Stimulated activated naive B cell treated with anti-CD40 and anti-IgM and Interleukin-4, amounts not matched to agents 10 μg/mL and 1 μg/mL and 100 μg/mL, for 72 hours (primary cell): ENCODE measurements around the gene PKN1.

Experiments
- ATAC-seq, 2 donors: fragments of 150-1000 bp; cut with Tn5 transposase; replicated peaks; 2 replicates each; pipeline ENCODE4 v1.10.0; 2021; ENCODE audit warnings: moderate library complexity in 1 of 2
- DNase-seq: peaks from one replicate; pipeline ENCODE4 v3.0.0; 2021
- H3K27ac Mint-ChIP-seq: one replicate; pipeline ENCODE4 v1.8.0; 2022; ENCODE audit warnings: mild to moderate bottlenecking, mixed read lengths
- H3K27me3 Mint-ChIP-seq, 2 donors: one replicate each; pipeline ENCODE4 v1.8.0; 2022; ENCODE audit warnings: mixed read lengths in 2 of 2
- H3K36me3 Mint-ChIP-seq, 2 donors: one replicate each; pipeline ENCODE4 v1.8.0; 2022; ENCODE audit warnings: mixed read lengths in 2 of 2, mild to moderate bottlenecking in 1 of 2
- H3K4me1 Mint-ChIP-seq, 2 donors: one replicate each; pipeline ENCODE4 v1.8.0; 2022; ENCODE audit warnings: mixed read lengths in 2 of 2, mild to moderate bottlenecking in 1 of 2
- H3K4me3 Mint-ChIP-seq, 2 donors: one replicate each; pipeline ENCODE4 v1.8.0; 2022; ENCODE audit warnings: mild to moderate bottlenecking in 2 of 2, mixed read lengths in 2 of 2, moderate library complexity in 1 of 2
- H3K9me3 Mint-ChIP-seq, 2 donors: one replicate each; pipeline ENCODE4 v1.8.0; 2022; ENCODE audit warnings: mixed read lengths in 2 of 2, mild to moderate bottlenecking in 1 of 2

The PKN1 gene

DNA sequence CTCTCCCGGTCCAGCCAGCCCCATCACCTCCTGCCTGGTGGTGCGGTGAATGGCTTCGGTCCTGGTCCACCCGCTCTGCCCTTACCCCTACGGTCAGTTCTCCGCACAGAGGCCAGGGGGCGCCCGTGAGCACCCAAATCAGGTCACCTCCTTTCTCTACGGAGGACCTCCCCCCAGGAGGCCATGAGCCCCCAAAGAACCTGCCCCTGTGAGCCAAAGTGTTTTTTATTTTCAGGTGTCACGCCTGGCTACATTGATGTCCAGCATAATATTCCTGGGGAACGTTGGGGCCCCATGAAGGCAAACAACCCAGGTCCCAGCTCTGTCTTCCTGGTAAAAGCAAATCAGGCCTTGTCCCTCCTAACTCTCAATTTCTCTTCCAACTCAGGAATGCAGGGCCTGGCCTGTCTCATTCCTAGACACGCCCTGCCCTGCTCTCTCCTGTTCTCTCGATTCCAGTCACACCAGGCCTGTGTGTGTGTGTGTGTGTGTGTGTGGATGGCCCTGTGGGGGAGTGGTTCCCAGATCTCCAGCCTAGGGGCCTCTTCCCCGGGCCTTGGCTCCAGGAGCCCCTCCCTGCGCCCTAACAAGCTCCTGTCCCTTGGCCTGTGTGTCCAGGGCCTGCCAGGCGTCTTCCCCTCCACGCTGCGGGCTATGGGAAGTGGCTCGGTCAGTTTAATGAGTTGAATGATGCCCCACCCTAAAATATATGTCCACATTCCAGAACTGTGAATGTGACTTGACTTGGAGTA is 72.6 kb downstream of the PKN1 start:
- DNase-seq (peak; percentile 52), ATAC-seq (peak; percentile 83 to 86)
- peak overlapping the region in 1 of 2 donors; percentile 45 for H3K4me3 Mint-ChIP-seq
- no peaks in the 10 kb centered on the region for H3K9me3 Mint-ChIP-seq
- no peak overlapping the region for H3K27ac Mint-ChIP-seq
- peaks cover 6 to 7% of the 10 kb centered on the region in 2 donors for H3K4me1 Mint-ChIP-seq
- peaks cover 6 to 13% of the 10 kb centered on the region in 2 donors for H3K27me3 Mint-ChIP-seq
- no peaks in the 10 kb centered on the region for H3K36me3 Mint-ChIP-seq

DNA sequence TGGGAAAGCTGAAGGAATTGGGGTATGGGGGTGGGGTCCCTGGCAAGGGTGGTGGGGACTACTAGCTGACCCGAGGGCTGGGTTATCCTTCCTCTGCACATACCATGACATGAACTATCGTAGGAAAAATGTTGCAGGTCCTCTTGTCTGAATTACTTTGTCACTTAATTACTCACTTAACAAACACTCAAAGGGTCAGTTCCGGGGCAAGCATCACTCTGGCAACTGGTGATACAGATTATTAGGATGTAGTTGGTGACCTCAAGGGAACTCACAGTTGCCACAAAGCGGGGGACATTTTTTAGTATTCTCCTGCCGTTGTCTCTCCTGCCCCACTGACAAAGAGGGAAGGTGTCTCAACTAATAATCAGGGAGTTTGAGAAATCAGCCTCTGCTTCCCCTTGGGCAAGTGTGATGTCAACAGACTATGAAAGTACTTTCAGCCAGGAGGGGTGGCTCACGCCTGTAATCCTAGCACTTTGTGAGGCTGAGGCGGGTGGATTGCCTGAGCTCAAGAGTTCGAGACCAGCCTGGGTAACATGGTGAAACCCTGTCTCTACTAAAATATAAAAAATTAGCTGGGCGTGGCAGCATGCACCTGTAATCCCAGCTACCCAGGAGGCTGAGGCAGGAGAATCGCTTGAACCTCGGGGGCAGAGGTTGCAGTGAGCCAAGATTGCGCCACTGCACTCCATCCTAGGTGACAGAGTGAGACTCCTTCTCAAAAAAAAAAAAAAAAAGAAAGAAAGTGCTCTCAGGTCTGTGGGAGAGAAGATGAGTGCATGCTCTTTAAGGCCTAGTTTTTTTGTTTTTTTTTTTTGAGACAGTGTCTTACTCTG is 74.8 kb downstream of the PKN1 start:
- DNase-seq, result no peak
- Mint-ChIP-seq H3K36me3 (peaks cover 0 to 3% of the 10 kb centered on the region in 2 donors), H3K4me1 (peaks cover 6 to 7% of the 10 kb centered on the region in 2 donors), H3K27ac (no peak overlapping the region), H3K4me3 (no peak overlapping the region), H3K27me3 (peaks cover 6 to 13% of the 10 kb centered on the region in 2 donors), H3K9me3 (no peaks in the 10 kb centered on the region)
- ATAC-seq, result no peak

DNA sequence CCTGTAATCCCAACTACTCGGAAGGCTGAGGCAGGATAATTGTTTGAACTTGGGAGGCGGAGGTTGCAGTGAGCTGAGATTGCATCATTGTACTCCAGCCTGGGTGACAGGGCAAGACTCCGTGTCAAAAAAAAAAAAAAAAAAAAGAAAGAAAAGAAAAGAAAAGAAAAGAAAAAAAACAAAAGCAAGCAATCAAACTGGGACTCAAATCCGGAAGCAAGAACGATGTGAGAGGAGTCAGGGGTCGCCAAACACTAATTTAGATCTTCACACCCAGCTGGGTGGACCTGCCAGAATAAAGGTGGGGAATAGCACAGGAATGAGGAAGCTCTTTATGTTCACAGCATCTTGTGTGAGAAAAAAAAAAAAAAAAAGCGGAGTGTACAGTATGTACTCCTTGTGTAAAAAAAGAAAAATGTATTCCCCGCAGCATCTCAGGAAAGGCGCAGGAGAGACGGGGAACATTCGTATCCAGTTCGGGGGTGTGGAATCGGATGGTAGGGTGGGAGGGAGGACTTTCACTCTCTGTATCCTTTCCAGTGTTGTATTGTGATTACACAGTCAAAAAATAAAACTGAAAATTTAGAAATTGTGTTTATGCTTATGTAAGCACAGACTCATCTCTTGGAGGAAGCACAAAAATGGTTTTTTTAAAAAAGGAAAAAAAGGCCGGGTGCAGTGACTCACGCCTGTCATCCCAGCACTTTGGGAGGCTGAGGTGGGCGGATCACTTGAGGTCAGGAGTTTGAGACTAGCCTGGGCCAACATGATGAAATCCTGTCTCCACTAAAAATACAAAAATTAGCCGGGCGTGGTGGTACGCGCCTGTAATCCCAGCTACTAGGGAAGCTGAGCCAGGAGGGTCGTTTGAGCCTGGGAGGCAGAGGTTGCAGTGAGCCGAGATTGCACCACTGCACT is 77.5 kb downstream of the PKN1 start:
- no peak for DNase-seq
- no peak for ATAC-seq
- Mint-ChIP-seq H3K4me3 (no peak overlapping the region), H3K36me3 (peaks cover 13 to 24% of the 10 kb centered on the region in 2 donors), H3K27me3 (no peaks in the 10 kb centered on the region), H3K27ac (peak overlapping the region; percentile 67), H3K4me1 (peaks cover 15 to 28% of the 10 kb centered on the region in 2 donors), H3K9me3 (no peaks in the 10 kb centered on the region)

DNA sequence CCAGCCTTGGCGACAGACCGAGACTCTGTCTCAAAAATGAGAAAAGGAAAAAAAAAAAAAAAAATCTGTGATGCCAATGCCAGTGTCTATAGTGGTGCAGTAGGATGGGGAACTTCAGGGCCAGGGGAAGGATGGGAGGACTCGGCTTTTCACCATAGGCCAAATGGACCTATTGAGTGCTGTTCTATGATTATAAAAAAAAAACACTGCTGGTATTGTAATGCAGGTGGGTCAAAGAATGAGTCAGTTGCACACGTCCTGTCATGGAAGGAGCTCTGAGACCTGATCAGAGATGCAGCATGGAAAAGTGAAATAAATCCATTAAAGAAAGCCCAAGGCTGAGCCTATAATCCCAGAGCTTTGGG is 78.1 kb downstream of the PKN1 start:
- Mint-ChIP-seq H3K27ac (no peak overlapping the region), H3K27me3 (no peaks in the 10 kb centered on the region), H3K36me3 (peaks cover 19 to 30% of the 10 kb centered on the region in 2 donors), H3K9me3 (no peaks in the 10 kb centered on the region), H3K4me1 (peaks cover 19 to 33% of the 10 kb centered on the region in 2 donors), H3K4me3 (no peak overlapping the region)
- no peak for ATAC-seq
- no peak for DNase-seq

DNA sequence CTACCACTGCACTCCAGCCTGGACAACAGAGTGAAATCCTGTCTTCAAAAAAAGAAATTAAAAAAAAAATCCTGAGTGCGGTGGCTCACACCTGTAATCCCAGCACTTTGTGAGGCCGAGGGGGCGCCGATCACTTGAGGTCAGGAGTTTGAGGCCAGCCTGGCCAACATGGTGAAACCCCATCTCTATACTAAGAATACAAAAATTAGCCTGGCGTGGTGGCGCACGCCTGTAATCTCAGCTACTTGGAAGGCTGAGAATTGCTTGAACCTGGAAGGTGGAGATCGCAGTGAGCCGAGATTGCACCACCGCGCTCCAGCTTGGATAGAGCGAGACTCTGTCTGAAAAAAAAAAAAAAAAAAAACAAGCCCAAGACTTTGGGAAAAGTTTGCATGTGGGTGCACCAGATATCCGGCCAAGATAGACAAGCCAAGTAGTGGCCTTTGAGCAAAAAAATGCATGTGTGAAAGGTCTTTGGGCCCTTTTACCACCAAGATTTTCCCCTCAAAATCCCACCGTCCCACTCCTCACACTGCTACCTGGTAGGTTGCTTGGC is 79.4 kb downstream of the PKN1 start:
- Mint-ChIP-seq H3K36me3 (peaks cover 26 to 41% of the 10 kb centered on the region in 2 donors), H3K4me1 (peaks cover 26 to 43% of the 10 kb centered on the region in 2 donors), H3K27ac (no peak overlapping the region), H3K4me3 (no peak overlapping the region), H3K9me3 (no peaks in the 10 kb centered on the region), H3K27me3 (no peaks in the 10 kb centered on the region)
- ATAC-seq (no peak), DNase-seq (no peak)

DNA sequence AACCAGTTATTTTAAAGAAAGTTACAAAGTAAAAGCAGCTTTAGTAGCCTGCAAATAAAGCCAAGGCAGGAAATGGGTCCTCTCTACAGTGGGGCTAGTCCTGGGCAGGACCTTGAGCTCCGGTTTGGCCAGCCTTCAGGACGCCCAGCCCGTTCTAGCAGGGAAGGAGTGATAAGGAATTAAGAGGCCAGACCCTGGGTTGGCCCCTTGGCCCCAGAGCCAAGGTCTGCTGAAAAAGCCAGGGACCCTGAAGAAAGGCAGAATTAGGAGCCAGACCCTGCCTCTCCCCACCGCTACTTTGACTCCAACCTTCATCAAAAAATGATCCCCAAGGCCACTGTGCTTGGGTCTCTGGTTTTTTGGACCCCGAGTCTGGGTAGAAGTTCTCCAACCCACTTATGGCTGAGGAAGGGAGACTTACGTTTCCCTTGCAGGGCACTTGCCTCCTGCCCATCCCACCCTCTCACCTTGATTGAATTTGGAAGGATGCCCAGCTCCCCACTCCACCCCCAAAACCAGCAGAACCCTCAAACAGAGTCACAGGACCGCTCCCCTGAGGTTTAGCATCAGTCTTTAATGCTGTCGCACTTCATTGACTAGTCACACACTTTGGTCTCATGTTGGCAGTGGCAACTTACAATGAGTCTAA is 81.2 kb downstream of the PKN1 start:
- H3K27ac Mint-ChIP-seq, result peak overlapping the region; percentile 81
- no peaks in the 10 kb centered on the region for H3K27me3 Mint-ChIP-seq
- H3K4me3 Mint-ChIP-seq, result peak overlapping the region; percentile 5 to 49
- ATAC-seq (no peak), DNase-seq (no peak)
- peaks cover 27 to 52% of the 10 kb centered on the region in 2 donors for H3K4me1 Mint-ChIP-seq
- H3K9me3 Mint-ChIP-seq, result no peaks in the 10 kb centered on the region
- H3K36me3 Mint-ChIP-seq, result peaks cover 30 to 45% of the 10 kb centered on the region in 2 donors

DNA sequence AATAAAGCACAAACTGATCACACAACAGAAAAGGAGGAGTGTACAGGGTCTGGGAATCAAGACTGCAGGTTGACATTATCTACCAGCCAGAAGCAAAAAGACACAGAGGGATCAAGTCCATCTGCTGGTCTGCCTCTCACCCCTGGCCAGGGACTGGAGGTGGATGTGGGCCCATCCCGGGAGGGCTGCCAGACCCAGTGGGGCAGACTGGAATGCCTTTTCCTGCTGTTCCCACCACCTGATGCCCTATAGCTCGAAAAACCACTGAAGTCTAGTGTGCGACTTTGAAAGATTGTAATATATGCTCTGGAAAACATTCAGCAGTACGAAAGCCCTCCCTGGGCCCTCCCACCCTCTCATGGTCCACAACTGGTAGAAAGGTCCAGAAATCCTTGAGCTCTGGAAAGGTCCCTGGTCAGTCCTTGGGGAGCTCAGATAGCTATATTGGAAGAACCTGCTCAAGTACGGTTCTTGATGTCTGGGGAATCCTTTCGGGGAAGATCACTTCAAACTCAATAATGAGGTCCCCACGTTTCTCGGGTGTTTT is 82.5 kb downstream of the PKN1 start:
- Mint-ChIP-seq H3K9me3 (no peaks in the 10 kb centered on the region), H3K4me3 (peak overlapping the region; percentile 94 to 95), H3K4me1 (peaks cover 32 to 59% of the 10 kb centered on the region in 2 donors), H3K27ac (peak overlapping the region; percentile 81), H3K36me3 (peaks cover 30 to 45% of the 10 kb centered on the region in 2 donors), H3K27me3 (no peaks in the 10 kb centered on the region)
- ATAC-seq (no peak), DNase-seq (no peak)

DNA sequence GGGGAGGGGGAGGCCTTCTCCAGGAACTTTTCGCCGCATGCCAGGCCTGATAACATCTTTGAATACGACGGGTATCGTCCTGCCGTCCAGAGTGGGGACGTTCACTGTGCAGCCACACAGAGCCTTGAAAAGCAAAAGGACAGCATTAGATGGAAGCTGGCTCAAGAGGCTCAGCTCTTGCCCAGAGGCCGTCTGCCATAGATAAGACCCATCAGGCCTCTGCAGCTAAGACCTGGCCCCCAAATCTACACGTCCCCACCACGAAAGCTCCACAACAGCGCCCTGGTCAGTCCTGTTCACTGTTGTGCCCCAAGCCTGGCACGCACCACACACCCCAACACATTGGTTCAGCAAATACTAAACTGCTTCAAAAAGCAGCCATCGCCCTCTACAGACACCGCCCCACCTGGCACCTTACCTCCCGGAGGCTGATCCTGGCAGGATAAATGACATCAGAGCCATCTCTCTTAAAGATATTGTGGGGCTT is 83.0 kb downstream of the PKN1 start:
- H3K9me3 Mint-ChIP-seq, result no peaks in the 10 kb centered on the region
- H3K36me3 Mint-ChIP-seq, result peaks cover 30 to 45% of the 10 kb centered on the region in 2 donors
- ATAC-seq, result no peak
- no peaks in the 10 kb centered on the region for H3K27me3 Mint-ChIP-seq
- DNase-seq, result no peak
- H3K4me3 Mint-ChIP-seq, result peak overlapping the region; percentile 94 to 95
- H3K4me1 Mint-ChIP-seq, result peaks cover 32 to 59% of the 10 kb centered on the region in 2 donors
- H3K27ac Mint-ChIP-seq, result peak overlapping the region; percentile 31

DNA sequence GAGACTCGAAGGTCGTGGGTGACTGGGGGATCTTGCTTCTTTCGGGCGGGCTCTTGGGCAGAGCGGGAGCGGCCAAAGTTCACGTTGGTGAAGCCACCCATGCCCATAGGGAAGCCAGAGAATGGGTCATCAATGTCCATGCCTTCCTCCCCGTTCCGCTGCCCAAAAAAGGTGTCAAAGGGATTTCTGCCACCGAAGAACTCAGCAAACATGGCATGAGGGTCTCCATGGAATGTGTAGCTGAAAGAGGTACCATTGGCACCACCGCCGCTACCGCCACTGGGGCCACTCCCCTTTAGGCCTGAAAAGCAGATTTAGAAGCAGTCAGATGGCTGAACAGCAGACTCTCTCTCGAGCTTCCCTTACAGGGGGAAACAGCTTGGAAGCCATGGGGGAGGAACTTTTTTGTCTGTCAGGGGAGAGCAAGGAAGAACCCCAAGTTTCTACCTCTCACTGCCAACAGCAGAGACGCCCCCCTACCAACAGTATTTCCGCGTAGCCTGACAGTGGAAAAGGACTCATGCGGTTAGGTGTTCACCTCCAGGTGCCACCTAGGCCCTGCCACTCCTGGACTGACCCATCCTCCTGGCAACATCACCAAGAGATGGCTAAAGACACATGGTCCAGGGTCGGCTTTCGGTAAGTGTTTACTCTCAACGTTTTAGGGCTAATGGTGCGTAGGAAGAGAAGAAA is 83.8 kb downstream of the PKN1 start:
- H3K4me1 Mint-ChIP-seq, result peaks cover 32 to 64% of the 10 kb centered on the region in 2 donors
- DNase-seq (no peak), ATAC-seq (no peak)
- H3K27ac Mint-ChIP-seq, result peak overlapping the region; percentile 88
- H3K27me3 Mint-ChIP-seq, result no peaks in the 10 kb centered on the region
- H3K36me3 Mint-ChIP-seq, result peaks cover 30 to 45% of the 10 kb centered on the region in 2 donors
- H3K4me3 Mint-ChIP-seq, result peak overlapping the region; percentile 94 to 95
- H3K9me3 Mint-ChIP-seq, result no peaks in the 10 kb centered on the region

DNA sequence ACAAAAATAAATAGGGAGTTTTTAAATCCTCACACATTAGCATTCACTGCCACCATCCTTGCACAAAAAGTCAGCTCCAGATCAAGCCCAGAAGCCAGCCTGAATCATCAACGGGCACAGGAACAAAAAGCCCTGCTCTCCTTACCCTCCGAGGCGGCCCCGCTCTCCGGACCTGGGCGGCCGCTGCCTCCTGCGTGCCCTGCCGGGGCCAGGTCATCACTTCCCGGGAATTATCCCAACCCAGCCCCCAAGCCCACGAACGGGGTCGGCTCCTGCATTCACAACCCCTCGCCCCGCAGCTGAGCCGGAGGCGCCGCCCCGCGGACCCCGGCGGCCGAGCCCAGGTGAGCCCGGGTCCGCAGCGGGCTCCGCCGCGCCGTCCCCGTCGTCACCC is 84.3 kb downstream of the PKN1 start:
- Mint-ChIP-seq H3K4me3 (peak overlapping the region; percentile 94 to 95), H3K4me1 (peaks cover 36 to 69% of the 10 kb centered on the region in 2 donors), H3K27ac (peak overlapping the region; percentile 88), H3K27me3 (no peaks in the 10 kb centered on the region), H3K36me3 (peaks cover 30 to 45% of the 10 kb centered on the region in 2 donors), H3K9me3 (no peaks in the 10 kb centered on the region)
- no peak for DNase-seq
- ATAC-seq, result no peak

DNA sequence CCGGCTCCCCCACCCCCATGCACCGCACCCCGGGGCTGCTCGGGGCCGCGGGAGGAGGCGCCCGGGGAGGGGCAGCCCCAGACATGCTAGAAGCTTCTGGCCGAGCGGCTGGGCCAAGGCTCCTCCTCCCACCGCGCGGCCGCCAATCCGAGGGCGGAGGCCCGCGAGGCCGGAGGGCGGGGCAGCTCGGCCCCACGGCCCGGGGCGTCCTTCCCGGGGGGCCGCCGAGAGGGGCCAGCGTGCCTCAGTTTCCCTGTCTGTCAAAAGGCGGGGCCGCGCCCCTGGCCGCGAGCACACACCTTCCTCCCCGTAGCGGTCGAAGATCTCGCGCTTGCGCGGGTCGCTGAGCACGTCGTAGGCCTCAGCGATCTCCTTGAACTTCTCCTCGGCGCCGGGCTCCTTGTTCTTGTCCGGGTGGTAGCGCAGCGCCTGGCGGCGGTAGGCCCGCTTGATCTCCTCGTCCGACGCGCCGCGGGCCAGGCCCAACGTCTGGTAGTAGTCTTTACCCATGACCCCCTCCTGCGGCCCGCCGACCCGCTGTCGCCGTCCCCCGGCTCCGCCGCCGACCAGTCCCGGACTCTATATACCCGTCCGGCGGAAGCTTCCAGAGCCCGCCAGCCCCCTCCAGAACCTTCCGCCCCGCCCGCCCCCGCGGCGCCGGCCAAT is 84.9 kb downstream of the PKN1 start, which contains the start of gene DNAJB1:
Gene DNAJB1, minus strand, starts transcription at position 558 of the 666 bp plus-strand sequence. Its CDS starts 48 bp downstream, at position 510.
- Mint-ChIP-seq H3K4me3 (peak within 1 kb of the TSS; percentile 94 to 95), H3K4me1 (peaks cover 41 to 75% of the 10 kb centered on the region in 2 donors), H3K36me3 (peaks cover 30 to 41% of the 10 kb centered on the region in 2 donors), H3K27ac (peak within 1 kb of the TSS; percentile 99), H3K9me3 (no peaks in the 10 kb centered on the region), H3K27me3 (no peaks in the 10 kb centered on the region)
- DNase-seq, result peak; percentile 77
- ATAC-seq, result peak; percentile 71 to 77

DNA sequence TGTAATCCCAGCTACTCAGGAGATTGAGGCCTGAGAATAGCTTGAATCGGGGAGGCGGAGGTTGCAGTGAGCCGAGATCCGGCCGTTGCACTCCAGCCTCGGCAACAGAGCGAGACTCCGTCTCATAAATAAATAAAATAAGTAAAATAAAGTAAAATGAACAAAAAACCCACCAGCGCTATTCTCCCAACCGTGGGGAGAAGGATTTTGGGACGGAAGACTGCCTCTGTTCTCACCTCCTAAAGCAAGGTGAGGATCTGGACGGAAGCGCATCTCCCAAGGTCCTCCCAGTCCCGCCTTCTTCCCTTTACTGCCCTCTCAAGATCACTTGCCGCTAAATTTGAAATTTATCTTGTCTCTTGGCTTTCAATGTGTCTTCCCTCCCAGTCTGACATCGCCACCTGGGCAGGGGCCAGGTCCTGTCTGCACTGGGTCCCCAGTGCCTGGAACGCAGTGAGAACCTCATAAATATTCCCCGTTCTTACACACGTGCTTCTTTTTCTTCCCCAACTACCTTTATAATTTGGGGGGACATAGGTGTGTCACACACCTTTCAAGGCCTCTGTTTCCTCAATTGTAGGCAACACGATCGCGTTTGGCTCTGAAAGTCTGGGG is 86.2 kb downstream of the PKN1 start:
- no peak for ATAC-seq
- H3K4me1 Mint-ChIP-seq, result peaks cover 41 to 64% of the 10 kb centered on the region in 2 donors
- DNase-seq, result no peak
- no peaks in the 10 kb centered on the region for H3K27me3 Mint-ChIP-seq
- peak overlapping the region; percentile 94 to 95 for H3K4me3 Mint-ChIP-seq
- H3K36me3 Mint-ChIP-seq, result peaks cover 27 to 33% of the 10 kb centered on the region in 2 donors
- H3K27ac Mint-ChIP-seq, result peak overlapping the region; percentile 99
- no peaks in the 10 kb centered on the region for H3K9me3 Mint-ChIP-seq
